MM.1S (cell line): Measurements from ENCODE around the gene FAM174A.

Experiments
- DNase-seq: peaks from one replicate; pipeline ENCODE4 v3.0.0-alpha.2; 2015
- H2AFZ ChIP-seq: fragments of 300-600 bp; sonication (generic); 2 replicates; pipeline ENCODE4 v1.6.0; 2016; ENCODE audit warnings: antibody characterized with exemption, low read length
- H3F3A ChIP-seq: fragments of 300-600 bp; sonication (generic); 2 replicates; pipeline ENCODE4 v1.6.1; 2016; ENCODE audit warnings: mild to moderate bottlenecking, antibody characterized with exemption, low read length, moderate library complexity, mixed read lengths; ENCODE audit not compliant: insufficient read depth
- H3K27ac ChIP-seq: fragments of 300-600 bp; sonication (generic); 2 replicates; pipeline ENCODE4 v1.5.1; 2016; ENCODE audit warnings: mild to moderate bottlenecking, low read length
- H3K27me3 ChIP-seq: fragments of 300-600 bp; sonication (generic); replicated peaks from 2 replicates; pipeline ENCODE4 v1.6.0; 2016; ENCODE audit warnings: low read length; ENCODE audit not compliant: insufficient read depth
- H3K36me3 ChIP-seq: fragments of 300-600 bp; sonication (generic); replicated peaks from 2 replicates; pipeline ENCODE4 v1.6.1; 2016; ENCODE audit warnings: mild to moderate bottlenecking, low read length, mixed read lengths; ENCODE audit not compliant: insufficient read depth
- H3K4me1 ChIP-seq: fragments of 300-600 bp; sonication (generic); 2 replicates; pipeline ENCODE4 v1.6.1; 2016; ENCODE audit warnings: low read length, mixed read lengths
- H3K4me2 ChIP-seq: fragments of 300-600 bp; sonication (generic); 2 replicates; pipeline ENCODE4 v1.6.0; 2016; ENCODE audit warnings: low read depth, low read length
- H3K4me3 ChIP-seq: fragments of 300-600 bp; sonication (generic); 2 replicates; pipeline ENCODE4 v1.5.1; 2016; ENCODE audit warnings: low read length, mixed read lengths
- H3K79me2 ChIP-seq: fragments of 300-600 bp; sonication (generic); 2 replicates; pipeline ENCODE4 v1.6.1; 2016; ENCODE audit warnings: mixed run types, low read length, mixed read lengths
- H3K9ac ChIP-seq: fragments of 300-600 bp; sonication (generic); 2 replicates; pipeline ENCODE4 v1.6.1; 2016; ENCODE audit warnings: low read length, mixed read lengths
- H3K9me2 ChIP-seq: fragments of 300-600 bp; sonication (generic); replicated peaks from 2 replicates; pipeline ENCODE4 v1.6.1; 2016; ENCODE audit warnings: mild to moderate bottlenecking, low read length, mixed read lengths; ENCODE audit not compliant: insufficient read depth
- H3K9me3 ChIP-seq: fragments of 300-600 bp; sonication (generic); replicated peaks from 2 replicates; pipeline ENCODE4 v1.6.1; 2016; ENCODE audit warnings: mild to moderate bottlenecking, low read length, mixed read lengths; ENCODE audit not compliant: insufficient read depth
- H4K20me1 ChIP-seq: fragments of 300-600 bp; sonication (generic); 2 replicates; pipeline ENCODE4 v1.6.1; 2016; ENCODE audit warnings: mild to moderate bottlenecking, low read length, moderate library complexity, mixed read lengths; ENCODE audit not compliant: insufficient read depth
- EZH2 ChIP-seq: fragments of 300-600 bp; sonication (generic); optimal IDR thresholded peaks from 2 replicates; pipeline ENCODE3; 2017; ENCODE audit warnings: low read depth, mild to moderate bottlenecking, antibody characterized with exemption, low read length, mixed read lengths
- EZH2phosphoT487 ChIP-seq: fragments of 300-600 bp; sonication (generic); IDR thresholded peaks from 2 replicates; pipeline ENCODE4 v1.6.1; 2018; ENCODE audit warnings: antibody characterized with exemption, low read length
- TF ChIP-seq, protein P1 (sequence below): fragments of 300-600 bp; sonication (generic); IDR thresholded peaks from 2 replicates; pipeline ENCODE4 v1.5.1; 2016; ENCODE audit warnings: antibody characterized with exemption, low read length, mixed read lengths

Gene FAM174A

DNA sequence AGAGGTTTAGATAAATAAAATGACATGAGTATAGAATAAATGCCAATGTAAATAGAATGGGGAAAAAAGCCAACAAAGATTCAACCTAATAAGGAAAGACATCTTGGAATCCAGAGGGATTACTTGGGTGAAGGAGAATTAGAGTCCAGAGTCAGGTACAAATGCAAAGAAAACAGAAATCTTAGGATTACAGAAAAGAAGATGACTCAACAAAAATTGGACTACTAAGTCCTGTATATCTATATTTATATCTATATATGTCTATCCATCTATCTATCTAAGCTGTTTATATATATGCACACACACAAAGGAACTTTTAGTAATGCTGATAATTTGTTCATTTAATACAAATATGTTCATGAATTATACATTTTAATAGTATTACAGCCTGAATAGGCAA, 27.6 kb downstream of the FAM174A start:
- H3K27me3 ChIP-seq, result no peaks in the 10 kb centered on the region
- no peak for DNase-seq
- no peak overlapping the region for H3K4me3 ChIP-seq
- H3F3A ChIP-seq, result no peaks in the 10 kb centered on the region; the same call in 1 of the 2 replicates
- H4K20me1 ChIP-seq, result no peaks in the 10 kb centered on the region
- no peak overlapping the region for H3K4me2 ChIP-seq
- no peak overlapping the region for H3K9ac ChIP-seq
- H3K9me2 ChIP-seq, result no peaks in the 10 kb centered on the region
- no peaks in the 10 kb centered on the region for H3K4me1 ChIP-seq
- H3K36me3 ChIP-seq, result no peaks in the 10 kb centered on the region; the same call in 1 of the 2 replicates
- no peak overlapping the region for H3K27ac ChIP-seq
- H3K79me2 ChIP-seq, result no peaks in the 10 kb centered on the region; the same call in 1 of the 2 replicates
- H3K9me3 ChIP-seq, result no peaks in the 10 kb centered on the region
- TF ChIP-seq EZH2 (no peak), EZH2phosphoT487 (no peak)
- TF ChIP-seq, protein P1, sequence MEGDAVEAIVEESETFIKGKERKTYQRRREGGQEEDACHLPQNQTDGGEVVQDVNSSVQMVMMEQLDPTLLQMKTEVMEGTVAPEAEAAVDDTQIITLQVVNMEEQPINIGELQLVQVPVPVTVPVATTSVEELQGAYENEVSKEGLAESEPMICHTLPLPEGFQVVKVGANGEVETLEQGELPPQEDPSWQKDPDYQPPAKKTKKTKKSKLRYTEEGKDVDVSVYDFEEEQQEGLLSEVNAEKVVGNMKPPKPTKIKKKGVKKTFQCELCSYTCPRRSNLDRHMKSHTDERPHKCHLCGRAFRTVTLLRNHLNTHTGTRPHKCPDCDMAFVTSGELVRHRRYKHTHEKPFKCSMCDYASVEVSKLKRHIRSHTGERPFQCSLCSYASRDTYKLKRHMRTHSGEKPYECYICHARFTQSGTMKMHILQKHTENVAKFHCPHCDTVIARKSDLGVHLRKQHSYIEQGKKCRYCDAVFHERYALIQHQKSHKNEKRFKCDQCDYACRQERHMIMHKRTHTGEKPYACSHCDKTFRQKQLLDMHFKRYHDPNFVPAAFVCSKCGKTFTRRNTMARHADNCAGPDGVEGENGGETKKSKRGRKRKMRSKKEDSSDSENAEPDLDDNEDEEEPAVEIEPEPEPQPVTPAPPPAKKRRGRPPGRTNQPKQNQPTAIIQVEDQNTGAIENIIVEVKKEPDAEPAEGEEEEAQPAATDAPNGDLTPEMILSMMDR, result no peak
- no peak overlapping the region for H2AFZ ChIP-seq

- no peak for TF ChIP-seq EZH2phosphoT487
- TF ChIP-seq, protein P1, result no peak
- Histone ChIP-seq H3K9me2 (no peaks in the 10 kb centered on the region), H4K20me1 (no peaks in the 10 kb centered on the region), H3K9ac (no peak overlapping the region), H2AFZ (no peak overlapping the region), H3K4me2 (no peak overlapping the region), H3K27ac (no peak overlapping the region), H3K36me3 (no peaks in the 10 kb centered on the region; the same call in 1 of the 2 replicates), H3K9me3 (no peaks in the 10 kb centered on the region), H3K27me3 (no peaks in the 10 kb centered on the region), H3K4me1 (no peaks in the 10 kb centered on the region), H3K4me3 (no peak overlapping the region), H3F3A (no peaks in the 10 kb centered on the region; the same call in 1 of the 2 replicates), H3K79me2 (no peaks in the 10 kb centered on the region)
- no peak for DNase-seq
Observed at GRCh38 chr5:100566382-100567141, 31.4 kb downstream of the FAM174A start.

DNA sequence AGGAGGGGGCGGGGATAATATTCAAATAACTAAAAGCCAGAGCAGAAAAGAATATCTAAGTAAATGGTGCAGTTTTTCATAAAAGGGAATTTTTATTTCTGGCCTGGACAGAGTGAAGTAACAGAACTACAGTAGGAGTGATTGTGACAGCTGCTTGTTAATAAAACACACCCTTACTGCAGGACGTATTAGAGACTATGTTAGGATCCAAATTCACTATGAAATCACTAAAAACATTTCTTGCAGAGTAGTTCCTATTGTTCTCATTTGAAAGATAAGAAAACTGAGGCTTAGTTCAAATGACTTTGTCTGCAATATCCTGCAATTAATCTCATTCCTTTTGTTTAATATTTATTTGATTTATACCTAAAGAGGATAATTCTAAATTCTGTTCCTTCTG, 39.5 kb downstream of the FAM174A start:
- H3K79me2 ChIP-seq, result no peaks in the 10 kb centered on the region
- no peaks in the 10 kb centered on the region for H4K20me1 ChIP-seq
- H3K27ac ChIP-seq, result no peak overlapping the region
- H3K27me3 ChIP-seq, result no peaks in the 10 kb centered on the region
- TF ChIP-seq, protein P1, result no peak
- TF ChIP-seq EZH2phosphoT487 (no peak), EZH2 (no peak)
- no peak overlapping the region for H3K9ac ChIP-seq
- H3K4me1 ChIP-seq, result no peaks in the 10 kb centered on the region
- H3K9me2 ChIP-seq, result no peaks in the 10 kb centered on the region
- DNase-seq, result no peak
- H3K9me3 ChIP-seq, result no peaks in the 10 kb centered on the region
- H3K4me2 ChIP-seq, result no peak overlapping the region
- no peaks in the 10 kb centered on the region for H3F3A ChIP-seq
- H3K36me3 ChIP-seq, result no peaks in the 10 kb centered on the region
- H3K4me3 ChIP-seq, result no peak overlapping the region
- no peak overlapping the region for H2AFZ ChIP-seq
